HG03521 (cell line): ENCODE measurements around the gene TMEM41A.
"Not testable (repeated sequence)": the region's sequence is repeated elsewhere in the genome, so short reads cannot be mapped to it uniquely, and the experiment has no call there.

ENCODE experiments used
- ATAC-seq: cut with Tn5 transposase; IDR thresholded peaks from one replicate; pipeline ENCODE4 v1.9.1; 2021; ENCODE audit warnings: mild to moderate bottlenecking, moderate library complexity; ENCODE audit not compliant: unreplicated experiment

TMEM41A gene

DNA sequence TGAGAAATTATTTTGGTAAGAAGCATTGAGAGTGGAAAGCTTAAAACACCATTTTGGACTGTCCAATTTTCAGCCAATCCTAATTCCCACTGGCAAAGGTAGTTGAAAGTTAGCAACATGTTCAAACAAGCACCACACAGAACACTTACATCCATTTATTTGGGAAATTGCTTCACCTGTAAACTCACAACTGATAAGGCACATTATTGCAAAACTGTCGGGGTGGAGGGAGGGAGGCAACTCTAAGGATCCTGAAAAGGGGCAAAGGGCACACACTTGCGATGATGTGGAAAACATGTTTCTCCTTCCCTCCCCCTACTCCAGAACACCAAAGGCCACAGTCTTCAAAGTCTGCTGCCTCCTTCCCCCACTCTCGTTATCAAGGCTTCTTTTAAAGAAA is 9.4 kb downstream of the TMEM41A start:
- ATAC-seq, result no peak

DNA sequence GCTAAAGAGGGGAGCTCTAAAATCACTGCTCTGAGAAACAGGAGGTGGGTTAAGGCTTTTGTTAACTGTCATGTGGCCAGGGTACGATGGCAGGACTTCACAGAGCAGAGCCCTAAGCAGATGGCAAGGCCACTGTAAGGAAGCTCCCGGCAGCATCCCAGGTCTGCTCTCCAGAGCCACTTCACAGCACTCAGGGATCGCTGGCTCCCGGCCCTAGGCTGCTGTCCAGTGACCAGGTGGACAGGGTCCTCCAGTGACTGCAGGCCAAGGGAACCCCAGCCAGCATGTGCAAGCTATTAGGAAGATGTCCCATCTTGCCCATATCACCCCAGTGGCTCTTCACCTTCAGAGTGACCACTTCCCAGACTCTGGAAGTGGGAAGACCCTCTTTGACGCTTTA is 10.4 kb downstream of the TMEM41A start:
- no peak for ATAC-seq

DNA sequence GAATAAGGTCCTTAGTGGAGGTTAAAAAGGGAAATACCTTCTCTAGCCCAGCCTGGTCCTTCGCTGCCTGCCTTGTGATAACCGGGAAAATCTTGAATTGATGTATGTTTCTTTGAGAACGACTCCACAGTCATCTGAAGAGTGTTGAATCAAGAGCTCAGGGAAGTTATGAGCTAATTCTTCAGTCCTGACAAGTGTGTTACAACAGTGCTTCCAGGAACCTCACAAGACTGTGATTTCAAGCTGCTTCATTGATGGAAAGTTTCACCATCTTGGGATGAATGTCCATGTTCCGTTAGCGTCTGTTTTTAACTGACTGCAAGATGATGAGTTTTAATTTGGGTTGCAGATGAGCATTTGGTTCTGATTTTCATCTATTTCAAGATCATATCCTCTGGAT is 12.4 kb downstream of the TMEM41A start:
- no peak for ATAC-seq

DNA sequence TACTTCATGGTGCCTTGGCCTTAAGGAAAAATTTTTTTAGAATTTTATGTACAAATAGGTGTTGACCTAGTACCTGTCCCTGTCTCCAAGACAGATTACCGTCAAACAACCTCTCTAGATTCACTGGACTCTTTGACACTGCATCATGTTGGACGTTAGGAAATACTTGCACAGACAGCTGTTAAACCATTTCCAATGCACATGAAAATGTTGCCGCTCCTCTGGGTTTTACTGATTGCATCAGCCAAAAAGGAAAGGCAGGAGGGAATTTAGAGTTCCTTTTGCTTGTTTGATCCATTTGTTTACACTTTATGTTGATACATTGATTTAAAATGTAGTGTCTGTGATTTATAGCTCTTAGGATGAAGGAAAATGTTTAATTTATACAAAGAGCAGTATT is 14.5 kb downstream of the TMEM41A start:
- ATAC-seq, result no peak

- no peak for ATAC-seq
These were observed 19.4 kb downstream of the TMEM41A start for GRCh38 chr3:185479373-185479945.

GRCh38 chr3:185477316-185477715 is 21.5 kb downstream of the TMEM41A start:
- ATAC-seq, result no peak

DNA sequence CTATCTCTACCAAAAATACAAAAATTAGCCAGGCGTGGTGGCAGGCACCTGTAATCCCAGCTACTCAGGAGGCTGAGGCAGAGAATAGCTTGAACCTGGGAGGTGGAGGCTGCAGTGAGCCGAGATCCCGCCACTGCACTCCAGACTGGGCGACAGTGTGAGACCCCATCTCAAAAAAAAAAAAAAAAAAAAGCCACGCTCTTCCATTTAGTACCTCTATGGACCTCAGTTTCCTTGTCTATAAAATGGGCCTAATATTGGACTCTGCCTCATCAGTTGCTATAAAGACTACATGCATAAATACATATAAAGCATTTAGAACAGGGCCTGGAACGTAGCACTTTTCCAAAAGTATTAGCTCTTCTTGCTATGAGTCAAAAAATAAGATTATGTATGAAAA is 23.9 kb downstream of the TMEM41A start:
- ATAC-seq, result not testable (repeated sequence)

DNA sequence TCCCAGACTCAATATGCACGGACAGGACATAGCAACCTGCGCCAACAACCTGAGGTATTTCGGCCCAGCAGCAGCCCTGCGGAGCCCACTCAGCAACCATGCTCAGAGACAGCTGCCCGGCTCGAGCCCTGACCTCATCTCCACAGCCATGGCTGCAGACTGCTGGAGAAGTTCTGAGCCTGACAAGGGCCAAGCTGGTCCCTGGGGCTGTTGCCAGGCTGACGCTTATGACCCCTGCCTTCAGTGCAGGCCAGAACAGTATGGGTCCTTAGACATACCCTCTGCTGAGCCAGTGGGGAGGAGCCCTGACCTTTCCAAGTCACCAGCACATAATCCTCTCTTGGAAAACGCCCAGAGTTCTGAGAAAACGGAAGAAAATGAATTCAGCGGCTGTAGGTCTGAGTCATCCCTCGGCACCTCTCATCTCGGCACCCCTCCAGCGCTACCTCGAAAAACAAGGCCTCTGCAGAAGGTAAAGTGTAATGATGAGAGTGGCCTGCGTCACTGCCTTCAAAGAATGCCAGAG is 25.5 kb downstream of the TMEM41A start:
- no peak for ATAC-seq

- no peak for ATAC-seq
These were observed 28.5 kb downstream of the TMEM41A start for GRCh38 chr3:185470323-185470722.

DNA sequence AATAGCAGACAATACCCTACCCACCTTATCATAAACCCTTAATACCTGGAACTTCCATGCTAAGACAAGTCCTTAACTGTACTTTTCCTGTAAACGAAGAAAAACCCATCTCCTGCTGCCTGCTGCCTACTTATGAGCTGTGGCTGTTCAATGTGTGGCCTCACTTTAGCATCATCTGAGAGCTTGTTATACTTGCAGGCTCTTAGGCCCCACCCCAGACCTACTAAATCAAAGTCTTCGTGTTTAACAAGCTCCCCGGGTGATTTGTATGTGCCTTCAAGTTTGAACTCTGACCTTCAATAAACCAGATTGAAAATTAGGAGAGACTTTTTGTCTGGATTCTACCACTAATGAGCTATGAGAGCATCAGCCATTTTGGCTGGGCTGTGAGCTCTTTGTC is 29.3 kb downstream of the TMEM41A start:
- no peak for ATAC-seq

DNA sequence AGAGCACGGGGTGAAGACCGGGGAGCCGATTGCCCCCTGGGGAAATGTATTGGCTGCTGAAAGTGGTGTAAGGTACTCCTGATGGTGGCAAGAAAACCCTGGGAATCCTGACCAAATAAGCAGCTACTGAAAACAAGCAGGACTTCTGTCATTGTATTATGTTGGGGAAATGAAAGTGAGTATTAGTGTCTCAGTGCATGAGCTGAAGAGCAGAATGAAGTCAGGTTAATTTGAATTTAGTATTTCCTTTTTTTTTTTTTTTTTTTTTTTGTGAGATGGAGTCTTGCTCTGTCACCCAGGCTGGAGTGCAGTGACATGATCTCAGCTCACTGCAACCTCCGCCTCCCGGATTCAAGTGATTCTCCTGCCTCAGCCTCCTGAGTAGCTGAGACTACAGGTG is 32.7 kb downstream of the TMEM41A start:
- ATAC-seq, result not testable (repeated sequence)

DNA sequence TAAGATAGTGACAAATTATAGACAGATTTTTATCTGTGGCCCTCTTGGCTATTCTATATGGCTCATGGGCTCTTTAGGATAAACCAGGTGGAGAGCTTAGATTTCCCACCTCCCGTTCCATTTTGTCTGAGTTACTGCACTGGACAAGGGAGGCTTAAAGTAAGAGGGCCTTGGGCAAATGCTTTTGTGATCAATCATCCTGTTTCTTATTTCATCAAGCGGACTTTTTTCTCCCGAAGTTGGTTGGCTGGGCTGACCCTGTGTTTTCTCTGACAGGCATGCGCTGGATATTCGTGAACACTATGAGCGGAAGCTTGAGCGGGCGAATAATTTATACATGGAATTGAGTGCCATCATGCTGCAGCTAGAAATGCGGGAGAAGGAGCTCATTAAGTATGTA is 33.4 kb downstream of the TMEM41A start:
- no peak for ATAC-seq

GRCh38 chr3:185460719-185461350 is 38.0 kb downstream of the TMEM41A start:
- no peak for ATAC-seq

DNA sequence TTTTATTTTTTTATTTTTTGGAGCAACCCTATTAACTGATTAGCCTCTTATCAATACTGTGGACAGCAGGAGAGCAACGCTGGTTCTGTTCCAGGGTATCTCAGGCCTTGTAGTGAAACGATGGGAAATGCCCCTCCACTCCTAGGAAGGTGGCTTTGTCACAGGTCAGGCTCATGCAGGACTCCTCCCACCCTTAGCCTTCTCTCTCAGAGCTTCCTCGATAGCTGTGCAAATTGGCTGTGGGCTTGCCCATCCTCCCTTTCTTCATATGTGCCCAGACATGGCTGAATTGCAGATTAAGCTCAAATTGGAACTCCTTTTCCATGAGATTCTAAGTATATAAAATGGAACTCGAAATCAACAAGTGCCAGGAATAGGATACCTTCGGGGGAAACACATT is 38.5 kb downstream of the TMEM41A start:
- no peak for ATAC-seq

- ATAC-seq, result no peak
These were observed 41.5 kb downstream of the TMEM41A start for GRCh38 chr3:185457376-185457775.

- not testable (repeated sequence) for ATAC-seq
These were observed 47.4 kb downstream of the TMEM41A start for GRCh38 chr3:185451432-185451831.

GRCh38 chr3:185448107-185448506 is 50.7 kb downstream of the TMEM41A start:
- ATAC-seq, result no peak

GRCh38 chr3:185444329-185444728 is 54.5 kb downstream of the TMEM41A start:
- no peak for ATAC-seq

DNA sequence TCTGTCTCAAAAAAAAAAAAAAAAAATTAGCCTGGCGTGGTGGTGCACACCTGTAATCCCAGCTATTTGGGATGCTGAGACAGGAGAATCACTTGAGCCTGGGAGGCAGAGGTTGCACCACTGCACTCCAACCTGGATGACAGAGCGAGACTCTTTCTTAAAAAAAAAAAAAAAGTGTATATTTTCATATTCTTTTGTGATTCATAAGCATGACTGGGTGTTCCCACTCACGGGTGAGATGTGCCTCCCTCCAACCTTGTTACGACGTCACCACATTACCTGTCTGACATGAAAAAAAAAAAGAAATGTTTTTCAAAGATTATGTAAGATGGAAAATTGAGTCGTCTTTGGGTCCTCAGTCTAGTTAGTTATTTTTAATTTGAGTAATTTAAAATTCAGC is 56.8 kb downstream of the TMEM41A start:
- no peak for ATAC-seq

- ATAC-seq, result no peak
These were observed 58.9 kb downstream of the TMEM41A start for GRCh38 chr3:185439745-185440466.
